HG03108 (cell line): ENCODE measurements around the gene PPA2.
A peak's percentile ranks its signal among the peaks of the same experiment; 100 is the strongest.

Experiments
- ATAC-seq: cut with Tn5 transposase; IDR thresholded peaks from one replicate; pipeline ENCODE4 v1.9.1; 2021; ENCODE audit warnings: moderate library complexity; ENCODE audit not compliant: unreplicated experiment

The PPA2 gene

GRCh38 chr4:105399532-105400161 is 74.2 kb downstream of the PPA2 start:
- no peak for ATAC-seq

DNA sequence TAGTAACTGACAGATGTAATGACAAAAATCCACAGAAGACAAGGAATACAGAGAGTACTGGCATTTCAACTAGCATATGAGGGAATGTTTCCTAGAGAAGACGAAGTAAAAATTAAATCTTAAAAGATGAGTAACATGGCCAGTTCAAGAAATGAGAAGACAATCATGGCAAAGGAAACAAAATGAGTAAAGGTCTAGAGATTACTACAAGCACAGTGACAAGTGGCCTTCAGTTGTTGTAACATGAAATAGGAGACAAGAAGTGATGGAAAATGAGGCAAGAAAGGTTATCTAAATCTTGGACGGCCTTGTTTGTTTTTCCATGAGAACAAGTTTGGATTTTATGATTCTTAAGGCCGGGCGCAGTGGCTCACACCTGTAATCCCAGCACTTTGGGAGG is 81.0 kb downstream of the PPA2 start:
- ATAC-seq = no peak

DNA sequence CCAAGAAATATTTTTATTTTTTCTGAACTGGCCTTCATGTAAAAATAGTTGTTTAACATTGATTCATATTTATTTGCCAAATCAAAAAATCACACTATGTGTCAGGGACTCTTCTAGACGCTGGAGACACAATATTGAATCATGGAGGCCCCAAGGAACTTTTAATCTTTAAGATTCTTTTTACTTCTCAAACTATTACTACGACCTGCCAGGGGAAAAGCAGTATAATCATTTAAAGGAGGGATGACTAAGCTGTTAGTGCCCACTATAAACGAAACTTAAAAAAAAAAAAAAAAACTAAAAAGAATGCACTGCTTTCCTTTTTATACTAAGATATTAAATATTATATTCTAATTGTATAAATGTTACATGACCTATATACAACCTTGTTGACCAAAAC is 84.7 kb downstream of the PPA2 start:
- ATAC-seq = no peak

DNA sequence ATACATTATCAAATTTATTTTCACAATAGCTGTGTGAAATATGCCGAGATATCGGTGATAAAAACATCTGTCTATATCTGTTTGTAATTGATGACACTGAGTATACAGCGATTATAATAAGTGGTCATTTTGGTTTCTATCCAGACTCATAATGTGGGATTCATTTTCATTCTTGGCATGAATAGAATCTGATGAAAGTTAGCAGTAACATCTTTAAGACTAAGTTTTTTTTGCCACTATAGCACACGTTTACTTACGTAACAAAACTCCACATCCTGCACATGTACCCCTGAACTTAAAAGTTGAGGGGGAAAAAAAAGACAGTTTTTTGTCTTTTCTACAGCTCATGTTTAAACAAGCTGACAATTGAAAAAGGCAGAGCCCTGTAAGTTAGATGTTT is 86.4 kb downstream of the PPA2 start:
- ATAC-seq = no peak

DNA sequence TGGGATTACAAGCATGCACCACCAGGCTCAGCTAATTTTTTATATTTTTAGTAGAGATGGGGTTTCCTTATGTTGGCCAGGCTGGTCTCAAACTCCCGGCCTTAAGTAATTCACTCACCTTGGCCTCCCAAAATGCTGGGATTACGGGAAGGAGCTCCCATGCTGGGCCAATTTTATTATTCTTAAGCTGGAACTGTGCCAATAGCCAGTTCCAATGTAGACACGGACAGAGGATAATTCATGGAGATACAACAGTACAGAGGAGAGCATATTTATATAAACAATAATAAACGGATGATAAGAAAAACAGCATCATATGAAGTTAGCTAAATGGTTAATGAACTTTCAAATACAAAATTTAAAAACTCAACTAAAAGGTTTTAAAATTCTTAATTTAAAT is 87.8 kb downstream of the PPA2 start:
- no peak for ATAC-seq

DNA sequence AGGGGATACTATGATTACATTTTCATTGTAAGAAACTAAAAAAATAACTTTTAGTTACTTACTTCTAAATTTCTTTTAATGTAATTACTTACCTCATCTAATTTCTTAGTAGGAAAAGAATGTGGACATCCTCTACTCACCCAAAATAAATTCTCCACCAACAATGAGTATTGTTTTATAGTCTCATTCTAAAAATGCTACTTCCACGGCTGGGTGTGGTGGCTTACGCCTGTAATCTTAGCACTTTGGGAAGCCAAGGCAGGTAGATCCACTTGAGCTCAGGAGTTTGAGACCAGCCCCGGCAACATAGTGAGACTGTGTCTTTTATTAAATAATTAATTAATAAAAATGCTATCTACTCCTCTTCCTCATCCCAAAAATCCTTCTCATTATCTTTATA is 99.8 kb downstream of the PPA2 start:
- ATAC-seq = no peak

DNA sequence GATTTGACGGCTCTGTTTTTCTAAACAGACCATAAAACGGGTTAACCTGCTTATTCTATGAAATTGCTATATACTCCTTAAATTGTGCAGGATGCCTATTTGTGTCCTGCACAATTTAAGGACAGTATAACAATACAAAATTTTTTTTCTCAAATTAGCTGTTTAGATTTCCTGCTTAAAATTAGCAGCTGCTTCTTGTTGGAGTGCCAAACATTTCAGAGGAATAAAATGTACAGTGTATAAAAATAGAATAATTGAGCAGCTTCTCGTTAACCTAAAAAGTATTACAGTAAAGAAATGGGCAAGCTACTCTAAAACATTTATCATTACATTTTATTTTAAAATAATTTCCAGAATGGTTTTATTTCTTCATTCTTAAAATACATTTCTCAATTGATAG is 100.5 kb downstream of the PPA2 start:
- ATAC-seq = no peak

DNA sequence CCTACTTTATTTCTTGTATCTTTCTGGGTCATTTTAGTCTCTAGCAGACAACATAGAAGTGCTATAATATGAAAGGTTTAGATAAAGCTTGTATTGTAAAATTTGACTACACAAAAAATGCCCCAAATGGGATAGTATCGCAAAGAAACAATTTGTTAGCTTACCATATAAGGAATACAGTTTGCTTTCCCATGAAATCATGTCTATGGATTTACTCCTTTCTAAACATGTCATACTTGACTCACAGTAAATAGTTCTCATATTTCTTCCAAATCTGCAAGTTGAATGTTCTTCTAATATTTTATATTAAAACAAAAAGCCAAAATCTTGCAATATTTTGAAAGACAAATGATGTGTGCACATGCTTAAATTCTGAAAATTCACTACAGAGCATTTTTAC is 103.9 kb downstream of the PPA2 start:
- no peak for ATAC-seq

- no peak for ATAC-seq
These were observed 112.8 kb downstream of the PPA2 start for GRCh38 chr4:105361053-105361452.

DNA sequence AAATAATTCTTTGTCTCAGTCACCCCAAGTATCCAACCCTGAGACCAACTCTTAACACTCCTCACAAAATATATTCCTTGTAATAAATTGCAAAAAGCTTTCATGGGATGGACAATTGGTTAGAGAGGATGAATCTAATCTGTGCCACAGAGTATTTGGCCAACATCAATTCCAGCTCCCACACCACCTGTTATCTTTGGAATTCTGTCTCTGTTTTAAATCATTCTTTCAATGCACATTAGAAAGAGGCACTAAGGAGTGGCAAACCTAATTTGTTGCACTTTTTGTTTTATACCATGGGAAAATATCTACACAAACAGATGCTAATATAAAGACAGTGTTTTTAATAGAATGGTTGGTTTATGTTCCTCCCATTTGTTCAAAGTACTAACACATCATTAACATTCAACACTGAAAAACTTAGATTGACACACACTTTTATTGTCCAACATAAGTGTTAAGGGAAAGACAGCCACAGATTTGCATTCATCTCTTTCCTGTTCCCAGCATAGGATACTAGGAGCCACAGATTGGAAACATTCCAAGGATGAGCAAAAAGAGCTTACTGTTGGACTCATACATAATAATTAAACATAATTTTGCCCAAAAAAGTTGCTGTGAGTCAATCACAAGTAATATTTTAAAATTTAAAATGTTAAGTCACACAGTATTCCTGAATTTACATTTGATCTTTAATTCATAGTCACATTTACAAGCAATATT is 116.4 kb downstream of the PPA2 start:
- ATAC-seq = no peak

DNA sequence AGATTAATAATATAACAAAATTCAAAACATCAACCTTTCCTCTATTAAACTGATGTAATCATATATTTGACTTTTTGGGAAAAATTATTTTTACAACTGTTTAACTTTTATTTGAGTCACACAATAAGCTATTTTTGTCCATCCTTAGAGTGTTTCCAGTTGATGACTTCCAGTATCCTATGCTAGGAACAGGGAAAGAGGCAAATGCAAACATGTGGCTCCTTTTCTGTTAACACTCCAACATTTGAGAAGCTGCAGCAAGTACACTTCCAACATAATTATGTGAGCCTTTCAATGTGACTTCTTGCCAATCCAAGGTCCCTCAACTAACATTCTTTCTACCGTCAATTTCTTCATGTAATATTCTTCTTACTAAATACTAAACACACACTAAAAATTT is 117.7 kb downstream of the PPA2 start:
- no peak for ATAC-seq

DNA sequence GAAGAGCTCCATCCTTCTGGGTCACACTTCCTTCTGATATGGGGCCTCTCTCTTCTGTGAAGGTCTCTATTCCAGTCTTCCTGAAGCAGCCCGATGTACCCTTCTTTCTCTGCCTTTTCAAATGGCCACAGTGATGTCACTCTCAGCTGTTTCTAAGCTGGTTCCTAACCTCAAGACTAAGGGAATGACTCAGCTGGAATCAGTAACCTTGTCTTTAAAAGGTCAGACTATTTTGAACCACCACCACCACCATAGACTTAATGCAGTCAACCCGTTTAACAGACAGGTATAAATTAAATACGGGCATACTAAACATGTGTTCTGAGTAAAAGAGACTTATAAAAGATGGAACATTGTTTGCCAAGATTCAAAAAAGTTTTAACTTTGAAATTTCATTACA is 121.0 kb downstream of the PPA2 start:
- ATAC-seq = peak; percentile 63

DNA sequence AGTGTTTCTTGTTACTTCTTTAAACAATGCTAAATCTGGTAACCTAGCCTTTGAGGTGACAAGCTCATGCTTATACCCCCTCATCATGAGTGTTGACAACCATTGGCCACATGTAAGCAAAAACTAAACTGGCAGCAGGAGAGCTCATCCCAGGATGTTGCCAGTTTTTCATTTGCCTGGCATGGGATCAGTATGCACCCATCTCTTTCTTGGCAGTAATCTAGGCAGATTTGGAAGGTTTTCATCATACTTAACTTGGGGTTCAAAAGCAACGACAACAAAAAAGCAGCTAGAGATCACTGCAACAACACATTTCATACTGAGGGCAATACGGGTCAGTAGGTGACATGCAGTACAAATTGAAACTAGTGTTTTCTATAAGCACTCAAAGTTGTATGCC is 122.0 kb downstream of the PPA2 start:
- no peak for ATAC-seq

GRCh38 chr4:105350859-105351490 is 122.9 kb downstream of the PPA2 start:
- no peak for ATAC-seq

- ATAC-seq = no peak
These were observed 125.1 kb downstream of the PPA2 start for GRCh38 chr4:105348719-105349118.

DNA sequence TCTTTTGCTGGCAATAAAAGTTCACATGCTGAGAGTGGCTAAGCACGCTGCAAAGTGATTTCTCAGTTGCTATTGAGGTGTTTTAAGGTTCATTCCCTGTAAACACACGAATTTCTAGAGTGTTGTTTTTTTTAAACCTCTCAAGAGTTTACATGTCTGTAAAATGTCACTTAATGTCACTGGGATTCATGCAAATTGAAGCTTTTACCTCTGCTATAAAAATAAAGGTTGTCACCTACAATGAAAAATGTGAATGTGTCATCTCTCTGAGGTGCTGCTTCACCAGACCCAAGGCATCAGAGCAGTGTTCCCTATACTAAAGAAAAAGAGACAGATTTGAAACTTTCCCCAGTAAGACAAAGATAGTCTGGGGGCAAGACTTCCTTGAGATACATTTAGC is 127.0 kb downstream of the PPA2 start:
- ATAC-seq = no peak

GRCh38 chr4:105345838-105346237 is 128.0 kb downstream of the PPA2 start:
- ATAC-seq = no peak

DNA sequence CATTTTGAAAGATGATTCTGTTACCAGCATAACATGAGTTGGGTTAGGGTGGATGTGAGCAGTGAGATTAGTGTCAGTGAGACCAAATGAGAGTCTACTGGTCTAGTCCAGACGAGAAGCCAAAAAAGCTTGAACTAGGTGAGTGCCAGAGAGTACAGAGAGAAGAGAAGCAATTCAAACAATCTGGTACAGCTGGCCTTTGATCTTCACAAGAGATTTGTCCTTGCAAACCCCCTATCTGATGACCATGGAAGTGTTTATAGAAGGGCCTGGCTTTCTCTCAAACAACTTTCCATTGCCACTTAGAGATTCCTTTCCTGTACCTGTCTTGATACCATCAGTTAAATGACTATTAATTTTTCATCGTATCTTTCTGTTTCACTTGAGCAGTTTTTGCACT is 128.5 kb downstream of the PPA2 start:
- ATAC-seq = no peak

GRCh38 chr4:105344141-105344540 is 129.7 kb downstream of the PPA2 start:
- no peak for ATAC-seq

DNA sequence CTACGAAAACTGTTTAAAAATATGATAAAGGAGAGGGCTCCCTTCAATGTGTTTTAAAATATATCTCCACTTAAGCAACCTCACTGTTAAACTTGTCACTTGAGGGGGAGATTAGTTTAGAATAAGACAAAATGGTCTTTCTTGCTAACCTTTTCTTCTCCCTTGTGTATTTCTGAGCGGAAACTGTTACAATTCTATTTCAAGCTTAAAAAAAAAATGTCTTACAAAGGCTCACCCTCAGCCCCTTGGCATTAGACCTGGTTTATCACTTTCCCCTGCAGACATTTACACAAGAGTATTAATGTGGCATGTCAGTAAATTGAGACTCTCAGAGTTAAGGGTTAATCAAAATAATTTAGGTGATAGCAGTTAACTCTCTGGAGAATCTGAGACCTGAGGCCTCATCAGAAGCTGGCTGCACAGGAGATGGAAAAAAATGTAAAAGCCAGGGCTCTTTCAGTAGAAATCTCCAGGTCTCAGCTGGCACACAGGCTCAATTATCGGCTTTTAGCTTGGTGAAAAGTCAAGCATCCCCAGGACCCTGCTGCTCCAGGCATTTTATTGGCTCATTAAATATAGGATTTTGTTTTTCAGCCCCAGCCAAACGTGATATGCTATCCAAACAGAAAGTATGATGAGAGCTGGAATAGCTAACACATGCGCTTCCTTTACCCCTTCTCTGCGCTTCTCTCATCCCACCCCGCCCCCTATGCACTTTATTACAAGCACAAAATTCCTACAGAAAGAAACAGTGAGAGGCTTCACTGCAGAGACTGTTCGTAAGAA is 130.5 kb downstream of the PPA2 start:
- ATAC-seq = no peak

DNA sequence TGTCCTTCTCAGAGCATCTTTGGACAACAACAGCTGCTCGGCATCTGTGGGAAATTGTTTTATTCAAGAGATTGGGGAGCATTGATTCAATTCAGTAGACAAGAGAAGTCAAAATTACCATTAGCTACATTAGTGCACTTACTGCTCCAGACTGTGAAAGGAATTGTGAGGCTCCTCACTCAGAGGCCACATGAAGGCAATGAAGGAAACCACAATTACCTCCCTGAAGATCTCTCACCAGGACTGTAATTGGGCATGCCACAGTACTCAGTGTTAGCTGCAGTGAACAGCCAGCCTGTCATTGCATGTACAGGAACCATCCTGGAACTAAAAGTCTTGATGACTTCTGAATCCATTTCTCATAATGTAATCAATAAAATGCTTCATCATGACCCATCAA is 144.8 kb downstream of the PPA2 start:
- no peak for ATAC-seq

GRCh38 chr4:105327956-105328355 is 145.9 kb downstream of the PPA2 start:
- ATAC-seq = no peak
